ELF-1 (cell line): Measurements from ENCODE around the gene INSM1.

ENCODE experiments used
- DNase-seq: peaks from one replicate; pipeline ENCODE4 v3.0.0-alpha.2; 2016; ENCODE audit warnings: low read depth, low spot score

INSM1 gene

DNA sequence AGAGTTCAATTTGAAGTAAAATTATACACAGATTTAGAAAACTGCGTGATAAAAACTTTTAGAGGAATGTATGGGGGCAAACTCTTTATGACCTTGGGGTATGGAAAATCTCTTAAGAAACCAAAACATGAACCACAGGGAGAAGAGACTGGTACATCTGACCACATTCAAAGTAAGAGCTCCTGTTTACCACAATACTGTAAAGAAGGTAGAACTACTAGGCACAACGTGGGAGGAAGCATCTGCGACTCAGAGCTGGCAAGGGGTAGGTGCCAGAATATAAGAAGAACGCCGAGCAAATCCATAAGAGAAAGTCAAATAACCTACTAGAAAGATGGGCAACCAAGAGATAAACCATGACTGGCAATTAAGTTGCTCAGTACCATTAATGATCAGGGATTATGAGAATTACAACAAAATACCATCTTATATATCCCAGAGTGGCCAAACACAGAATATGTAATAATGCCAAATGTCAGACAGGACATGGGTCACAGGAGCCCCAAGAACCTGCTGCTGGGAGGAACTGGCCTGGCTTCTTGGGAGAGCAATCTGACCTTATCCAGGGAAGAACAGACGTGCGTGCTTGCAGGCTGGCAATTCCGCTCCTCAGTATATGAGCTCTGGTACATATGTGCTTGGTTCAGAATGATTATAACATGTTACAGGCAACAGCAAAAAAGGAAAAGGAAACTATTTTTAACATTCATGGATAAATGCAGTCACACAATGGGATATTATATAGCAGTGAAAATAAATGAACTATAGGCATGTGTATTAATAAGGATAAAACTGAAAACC is 50.2 kb downstream of the INSM1 start:
- DNase-seq, result no peak
